Upper lobe of left lung (tissue), 4 donors: ENCODE data around the gene EEF1AKMT3.

Experiments used
- EP300 ChIP-seq, 4 donors: sonication (generic); formaldehyde crosslinking; IDR thresholded peaks; one replicate each; pipeline ENCODE4 v1.5.1; 2017; ENCODE audit warnings: antibody characterized with exemption in 4 of 4, control low read depth in 2 of 4
- POLR2A ChIP-seq, 4 donors: fragments of 450-650 bp; IDR thresholded peaks; one replicate each; pipeline ENCODE4 v1.5.1; 2016 to 2017; ENCODE audit warnings: antibody characterized with exemption in 4 of 4, mild to moderate bottlenecking in 2 of 4
- POLR2AphosphoS5 ChIP-seq, 2 donors: sonication (generic); formaldehyde crosslinking; IDR thresholded peaks; one replicate each; pipeline ENCODE4 v1.5.1; 2017; ENCODE audit warnings: antibody characterized with exemption in 2 of 2
- TF ChIP-seq, protein P1 (sequence below), 6 experiments: fragments of 450-650 bp in 4 of 6; fragments of 200-600 bp in 2 of 6; sonication (generic) in 2 of 6; IDR thresholded peaks; one replicate each; pipeline ENCODE4 v1.5.1; 2016 to 2019; ENCODE audit warnings: antibody characterized with exemption in 6 of 6

DNA sequence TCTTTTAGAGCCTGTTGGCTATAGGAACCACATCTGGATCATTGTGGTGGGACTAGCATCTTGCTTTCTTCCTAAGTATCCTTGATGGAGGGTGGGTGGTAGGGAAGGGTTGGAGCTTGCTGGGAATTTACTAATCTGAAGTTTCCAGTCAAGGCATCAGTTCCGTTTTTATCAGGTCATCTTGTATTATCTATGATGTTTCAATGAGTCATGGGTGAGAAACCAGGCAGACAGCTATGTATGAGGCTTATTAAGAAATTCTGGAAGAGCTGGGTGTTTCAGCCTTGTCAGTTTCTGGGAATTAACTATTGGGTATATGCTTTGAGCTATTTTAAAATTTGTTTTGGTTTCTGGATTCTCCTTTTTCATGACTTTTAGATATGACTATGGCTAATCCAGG is 21.5 kb downstream of the EEF1AKMT3 start:
- TF ChIP-seq, protein P1, sequence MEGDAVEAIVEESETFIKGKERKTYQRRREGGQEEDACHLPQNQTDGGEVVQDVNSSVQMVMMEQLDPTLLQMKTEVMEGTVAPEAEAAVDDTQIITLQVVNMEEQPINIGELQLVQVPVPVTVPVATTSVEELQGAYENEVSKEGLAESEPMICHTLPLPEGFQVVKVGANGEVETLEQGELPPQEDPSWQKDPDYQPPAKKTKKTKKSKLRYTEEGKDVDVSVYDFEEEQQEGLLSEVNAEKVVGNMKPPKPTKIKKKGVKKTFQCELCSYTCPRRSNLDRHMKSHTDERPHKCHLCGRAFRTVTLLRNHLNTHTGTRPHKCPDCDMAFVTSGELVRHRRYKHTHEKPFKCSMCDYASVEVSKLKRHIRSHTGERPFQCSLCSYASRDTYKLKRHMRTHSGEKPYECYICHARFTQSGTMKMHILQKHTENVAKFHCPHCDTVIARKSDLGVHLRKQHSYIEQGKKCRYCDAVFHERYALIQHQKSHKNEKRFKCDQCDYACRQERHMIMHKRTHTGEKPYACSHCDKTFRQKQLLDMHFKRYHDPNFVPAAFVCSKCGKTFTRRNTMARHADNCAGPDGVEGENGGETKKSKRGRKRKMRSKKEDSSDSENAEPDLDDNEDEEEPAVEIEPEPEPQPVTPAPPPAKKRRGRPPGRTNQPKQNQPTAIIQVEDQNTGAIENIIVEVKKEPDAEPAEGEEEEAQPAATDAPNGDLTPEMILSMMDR (IDR thresholded peaks at IDR 0.05), result no peak
- TF ChIP-seq POLR2AphosphoS5 (IDR thresholded peaks at IDR 0.05), result peak in 1 of 2 donors; percentile 29
- no peak for TF ChIP-seq POLR2A (IDR thresholded peaks at IDR 0.05)
- no peak for TF ChIP-seq EP300 (IDR thresholded peaks at IDR 0.05)
